Measurements from ENCODE around the gene DNAJC5G.

DNA sequence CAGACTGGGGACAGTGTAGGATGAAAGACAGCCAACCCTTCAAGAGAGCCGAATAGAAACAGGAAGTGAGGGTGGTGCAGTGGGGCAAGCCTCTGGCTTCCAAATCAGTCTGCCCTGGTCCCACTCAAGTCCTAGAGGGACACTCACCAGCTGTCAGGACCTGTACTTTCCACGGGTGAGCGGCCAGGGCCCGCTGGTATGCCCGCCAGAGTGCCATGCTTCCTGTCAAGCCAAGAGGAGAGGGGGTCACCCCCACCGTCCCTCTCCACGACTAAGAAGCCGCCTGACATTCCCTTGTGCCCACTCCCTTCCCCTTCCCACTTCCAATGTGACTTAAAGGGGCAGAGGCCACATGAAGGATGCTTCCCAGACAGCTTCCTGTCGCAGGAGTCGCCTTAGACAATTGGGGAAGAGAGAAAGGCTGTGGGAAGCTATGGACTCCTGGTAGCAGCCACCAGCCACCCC, 47.1 kb downstream of the DNAJC5G start:
- TF ChIP-seq, protein P1, sequence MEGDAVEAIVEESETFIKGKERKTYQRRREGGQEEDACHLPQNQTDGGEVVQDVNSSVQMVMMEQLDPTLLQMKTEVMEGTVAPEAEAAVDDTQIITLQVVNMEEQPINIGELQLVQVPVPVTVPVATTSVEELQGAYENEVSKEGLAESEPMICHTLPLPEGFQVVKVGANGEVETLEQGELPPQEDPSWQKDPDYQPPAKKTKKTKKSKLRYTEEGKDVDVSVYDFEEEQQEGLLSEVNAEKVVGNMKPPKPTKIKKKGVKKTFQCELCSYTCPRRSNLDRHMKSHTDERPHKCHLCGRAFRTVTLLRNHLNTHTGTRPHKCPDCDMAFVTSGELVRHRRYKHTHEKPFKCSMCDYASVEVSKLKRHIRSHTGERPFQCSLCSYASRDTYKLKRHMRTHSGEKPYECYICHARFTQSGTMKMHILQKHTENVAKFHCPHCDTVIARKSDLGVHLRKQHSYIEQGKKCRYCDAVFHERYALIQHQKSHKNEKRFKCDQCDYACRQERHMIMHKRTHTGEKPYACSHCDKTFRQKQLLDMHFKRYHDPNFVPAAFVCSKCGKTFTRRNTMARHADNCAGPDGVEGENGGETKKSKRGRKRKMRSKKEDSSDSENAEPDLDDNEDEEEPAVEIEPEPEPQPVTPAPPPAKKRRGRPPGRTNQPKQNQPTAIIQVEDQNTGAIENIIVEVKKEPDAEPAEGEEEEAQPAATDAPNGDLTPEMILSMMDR (IDR thresholded peaks at IDR 0.05): no peak
- TF ChIP-seq POLR2A (IDR thresholded peaks at IDR 0.05): no peak
